Neural progenitor cell (in vitro differentiated cells): ENCODE measurements around the gene CUL7.

Experiments
- EZH2 ChIP-seq: fragments of 200-600 bp; sonication (generic); IDR thresholded peaks from 2 replicates; pipeline ENCODE4 v1.6.1; 2017; ENCODE audit warnings: antibody characterized with exemption, mild to moderate bottlenecking, moderate library complexity
- EZH2phosphoT487 ChIP-seq: fragments of 200-600 bp; sonication (generic); IDR thresholded peaks from 2 replicates; pipeline ENCODE4 v1.6.1; 2017; ENCODE audit warnings: antibody characterized with exemption
- TF ChIP-seq, protein P1 (sequence below): fragments of 200-600 bp; sonication (generic); IDR thresholded peaks from 2 replicates; pipeline ENCODE4 v1.5.1; 2017; ENCODE audit warnings: antibody characterized with exemption, mild to moderate bottlenecking

GRCh38 chr6:43074847-43075669, 21.4 kb upstream of the CUL7 start:
- TF ChIP-seq, protein P1, sequence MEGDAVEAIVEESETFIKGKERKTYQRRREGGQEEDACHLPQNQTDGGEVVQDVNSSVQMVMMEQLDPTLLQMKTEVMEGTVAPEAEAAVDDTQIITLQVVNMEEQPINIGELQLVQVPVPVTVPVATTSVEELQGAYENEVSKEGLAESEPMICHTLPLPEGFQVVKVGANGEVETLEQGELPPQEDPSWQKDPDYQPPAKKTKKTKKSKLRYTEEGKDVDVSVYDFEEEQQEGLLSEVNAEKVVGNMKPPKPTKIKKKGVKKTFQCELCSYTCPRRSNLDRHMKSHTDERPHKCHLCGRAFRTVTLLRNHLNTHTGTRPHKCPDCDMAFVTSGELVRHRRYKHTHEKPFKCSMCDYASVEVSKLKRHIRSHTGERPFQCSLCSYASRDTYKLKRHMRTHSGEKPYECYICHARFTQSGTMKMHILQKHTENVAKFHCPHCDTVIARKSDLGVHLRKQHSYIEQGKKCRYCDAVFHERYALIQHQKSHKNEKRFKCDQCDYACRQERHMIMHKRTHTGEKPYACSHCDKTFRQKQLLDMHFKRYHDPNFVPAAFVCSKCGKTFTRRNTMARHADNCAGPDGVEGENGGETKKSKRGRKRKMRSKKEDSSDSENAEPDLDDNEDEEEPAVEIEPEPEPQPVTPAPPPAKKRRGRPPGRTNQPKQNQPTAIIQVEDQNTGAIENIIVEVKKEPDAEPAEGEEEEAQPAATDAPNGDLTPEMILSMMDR: no peak
- TF ChIP-seq EZH2: no peak
- TF ChIP-seq EZH2phosphoT487: no peak
